K562 (cell line): ENCODE results near the gene HYPK. TPM values are rescaled to one million over a fixed set of nuclear protein-coding genes. Genes with fewer than 3 reads are reported as not detected.

ENCODE experiments used
- ASH1L ChIP-seq: fragments of 450-650 bp; IDR thresholded peaks from 2 replicates; pipeline ENCODE4 v1.6.1; 2018; ENCODE audit warnings: borderline replicate concordance, mild to moderate bottlenecking, low read depth; ENCODE audit not compliant: partially characterized antibody
- CHD1 ChIP-seq: fragments of 200-600 bp; sonication (generic); IDR thresholded peaks from one replicate; pipeline ENCODE4 v1.6.1; 2012; ENCODE audit warnings: mild to moderate bottlenecking, moderate library complexity, low read length, inconsistent platforms
- CHD2 ChIP-seq: IDR thresholded peaks from 2 replicates; pipeline ENCODE4 v1.6.1; 2011; ENCODE audit warnings: low read depth, low read length
- CREB3L1 ChIP-seq: fragments of 450-650 bp; IDR thresholded peaks from 2 replicates; pipeline ENCODE4 v1.6.1; 2014; ENCODE audit warnings: low read depth, mild to moderate bottlenecking, moderate library complexity, borderline replicate concordance
- CSDE1 ChIP-seq, 2 experiments: fragments of 450-650 bp; IDR thresholded peaks; 2 replicates each; pipeline ENCODE4 v1.6.1; 2016; ENCODE audit warnings: mild to moderate bottlenecking in 1 of 2
- E2F8 ChIP-seq: fragments of 450-650 bp; IDR thresholded peaks from 2 replicates; pipeline ENCODE4 v1.7.1; 2018; ENCODE audit warnings: mild to moderate bottlenecking, low read depth; ENCODE audit not compliant: partially characterized antibody
- EGR1 ChIP-seq: fragments of 450-650 bp; conservative IDR thresholded peaks from 2 replicates; pipeline ENCODE4 v1.6.1; 2017; ENCODE audit warnings: mild to moderate bottlenecking
- HCFC1 ChIP-seq: IDR thresholded peaks from 2 replicates; pipeline ENCODE4 v1.6.1; 2012; ENCODE audit warnings: low read depth, low read length, improper control_type of control experiment
- HDAC1 ChIP-seq, 2 experiments: fragments of 450-650 bp; IDR thresholded peaks; 2 replicates each; pipeline ENCODE4 v1.6.1; 2016 to 2017; ENCODE audit warnings: inconsistent platforms in 1 of 2, mild to moderate bottlenecking in 1 of 2, moderate library complexity in 1 of 2
- HDAC6 ChIP-seq: IDR thresholded peaks from 2 replicates; pipeline ENCODE4 v1.6.1; 2012; ENCODE audit warnings: low read depth, mild to moderate bottlenecking, control low read depth, inconsistent platforms, low read length, moderate library complexity
- PHF8 ChIP-seq: fragments of 200-600 bp; sonication (generic); IDR thresholded peaks from 2 replicates; pipeline ENCODE4 v1.6.1; 2012; ENCODE audit warnings: mixed run types, mild to moderate bottlenecking, inconsistent platforms, low read length, moderate library complexity, borderline replicate concordance
- PRDM10 ChIP-seq: fragments of 450-650 bp; IDR thresholded peaks from 2 replicates; pipeline ENCODE4 v1.6.1; 2018; ENCODE audit not compliant: partially characterized antibody
- RBM34 ChIP-seq: fragments of 200-400 bp; formaldehyde crosslinking; IDR thresholded peaks from 2 replicates; pipeline ENCODE4 v1.6.1; 2018; ENCODE audit warnings: low read length, borderline replicate concordance; ENCODE audit not compliant: insufficient read depth
- TAF7 ChIP-seq: fragments of 450-650 bp; IDR thresholded peaks from 2 replicates; pipeline ENCODE4 v1.6.1; 2016; ENCODE audit warnings: missing genetic modification characterization, missing compliant biosample characterization
- TFAP4 ChIP-seq: sonication (generic); formaldehyde crosslinking; IDR thresholded peaks from 2 replicates; pipeline ENCODE4 v1.8.0; 2022; ENCODE audit warnings: missing genetic modification reagents, mild to moderate bottlenecking, moderate library complexity, borderline replicate concordance
- ZFP30 ChIP-seq: fragments of 250-450 bp; sonication (Bioruptor Pico); IDR thresholded peaks from 2 replicates; pipeline ENCODE4 v1.8.0; 2022; ENCODE audit warnings: moderate library complexity, mild to moderate bottlenecking, inconsistent platforms, borderline replicate concordance
- ZNF12 ChIP-seq: sonication (generic); formaldehyde crosslinking; IDR thresholded peaks from 2 replicates; pipeline ENCODE4 v1.4.0; 2020; ENCODE audit warnings: mild to moderate bottlenecking, missing genetic modification reagents
- ZNF324 ChIP-seq: fragments of 250-450 bp; sonication (Bioruptor Pico); IDR thresholded peaks from 2 replicates; pipeline ENCODE4 v1.4.0; 2020; ENCODE audit warnings: mild to moderate bottlenecking
- ZNF668 ChIP-seq: fragments of 250-450 bp; sonication (Bioruptor Pico); IDR thresholded peaks from 2 replicates; pipeline ENCODE4 v1.8.0; 2022; ENCODE audit warnings: mild to moderate bottlenecking, inconsistent platforms
- ZNF76 ChIP-seq: fragments of 250-450 bp; sonication (Bioruptor Pico); IDR thresholded peaks from 2 replicates; pipeline ENCODE4 v1.4.0; 2020; ENCODE audit warnings: mild to moderate bottlenecking, moderate library complexity, borderline replicate concordance
- polyA plus RNA-seq, 8 experiments: library from polyadenylated mRNA; depleted of rRNA in 4 of 8; stranded (reverse) in 5 of 8; unstranded in 3 of 8; fragments of >200 nt; fragmentation: Nextera tagmentation in 2 of 8; fragmentation: Illumina TruSeq in 1 of 8; extraction: Ambion mirVana in 2 of 8; extraction: Trizol in 1 of 8; gene quantifications; 2 replicates each; pipeline versions ENCODE4 v1.2.1 to v1.2.3, GENCODE V29; 2011 to 2014; ENCODE audit warnings: inconsistent platforms in 1 of 8, missing spikeins in 1 of 8
- total RNA-seq, 7 experiments: library from RNA; depleted of rRNA in 6 of 7; stranded (reverse); fragments of >200 nt in 6 of 7; fragmentation: Illumina TruSeq in 2 of 7; extraction: Trizol in 2 of 7; gene quantifications; 2 replicates each; pipeline versions ENCODE4 v1.2.1 to v1.2.3, GENCODE V29; 2011 to 2021; ENCODE audit warnings: low replicate concordance in 1 of 7

HYPK gene
- total and polyA plus RNA-seq, 9 of the 15 experiments (the other 6 are each of a cell fraction or from before 2014, with no cell fraction given) = 7.2 to 28.0 (median 21.1) TPM

DNA sequence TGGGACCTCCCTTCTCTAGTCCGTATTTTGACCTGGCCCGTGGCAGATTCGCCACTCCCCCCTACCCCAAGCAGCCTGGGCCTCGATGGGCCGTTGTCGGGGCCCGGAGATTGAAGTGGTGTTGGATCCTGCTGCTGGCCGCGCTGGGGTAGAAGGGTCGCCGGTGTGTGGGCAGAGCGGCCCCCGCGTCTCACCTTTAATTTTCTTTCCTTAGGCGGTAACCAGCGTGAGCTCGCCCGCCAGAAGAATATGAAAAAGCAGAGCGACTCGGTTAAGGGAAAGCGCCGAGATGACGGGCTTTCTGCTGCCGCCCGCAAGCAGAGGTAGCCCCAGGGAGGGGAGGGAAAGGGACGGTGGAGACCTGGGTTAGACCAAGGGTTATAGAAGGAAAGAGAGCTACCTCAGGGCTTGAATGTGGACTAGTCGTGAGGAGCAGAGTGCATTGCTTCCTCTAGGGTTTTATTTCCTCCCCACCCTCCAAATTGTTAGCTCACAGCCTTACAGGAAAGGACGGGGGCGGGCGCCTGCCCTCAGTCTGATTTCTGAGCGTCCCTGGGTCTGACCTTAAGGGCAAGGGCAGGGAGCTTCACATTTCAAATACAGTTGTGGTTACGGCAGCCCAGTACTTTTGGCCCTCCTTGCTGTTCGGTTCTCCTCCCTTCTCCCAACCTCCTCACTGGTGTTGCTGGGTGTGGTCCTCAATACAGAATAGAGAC, 7.5 kb upstream of the HYPK start (continued):
- TF ChIP-seq PRDM10 (no peak), CSDE1 (IDR thresholded peaks at IDR 0.05) (no peak), HDAC6 (no peak), EGR1 (peak; percentile 88), RBM34 (no peak), CREB3L1 (no peak), ASH1L (no peak), ZNF76 (CRISPR knock-in tag) (no peak), ZNF12 (CRISPR knock-in tag) (no peak), PHF8 (no peak), HDAC1 (IDR thresholded peaks at IDR 0.05) (no peak; a peak in 1 of 4 replicates), TFAP4 (CRISPR knock-in tag) (no peak), ZNF668 (CRISPR knock-in tag) (no peak), CHD2 (no peak), CHD1 (peak; percentile 19), TAF7 (no peak), HCFC1 (no peak), ZFP30 (no peak), ZNF324 (CRISPR knock-in tag) (0 out of 2 replicates have a peak, but pooled peaks have one; percentile 7), E2F8 (no peak)
